NCI-H345 treated with DMSO at 0.1 percent for 48 hours (cell line): ENCODE results near the gene SRXN1.

Experiments used
- DNase-seq: peaks from one replicate; lab custom pipeline; 2025; ENCODE audit not compliant: unreplicated experiment; lab: John Stamatoyannopoulos, UW

SRXN1 gene

GRCh38 chr20:675453-676314 lies 22.7 kb upstream of the SRXN1 start, which contains the start of gene SCRT2:
TSS of gene SCRT2 (minus strand) at chr20:675802. CDS start at chr20:675601, 201 bp downstream.
- DNase-seq: no peak

- no peak for DNase-seq
Observed at GRCh38 chr20:675033-675452, 22.0 kb upstream of the SRXN1 start.

- DNase-seq: no peak
Observed at GRCh38 chr20:673603-674001, 20.6 kb upstream of the SRXN1 start.

GRCh38 chr20:672963-673602 lies 20.1 kb upstream of the SRXN1 start:
- no peak for DNase-seq

GRCh38 chr20:671252-672030 lies 18.4 kb upstream of the SRXN1 start:
- DNase-seq: no peak

GRCh38 chr20:669573-669972 lies 16.6 kb upstream of the SRXN1 start:
- no peak for DNase-seq

GRCh38 chr20:668638-669037 lies 15.6 kb upstream of the SRXN1 start:
- no peak for DNase-seq

GRCh38 chr20:668050-668449 lies 15.1 kb upstream of the SRXN1 start:
- no peak for DNase-seq

GRCh38 chr20:667351-668034 lies 14.5 kb upstream of the SRXN1 start:
- DNase-seq: no peak

GRCh38 chr20:666877-667276 lies 13.9 kb upstream of the SRXN1 start:
- DNase-seq: no peak

- DNase-seq: no peak
Observed at GRCh38 chr20:665276-665675, 12.3 kb upstream of the SRXN1 start.

- DNase-seq: no peak
Observed at GRCh38 chr20:664576-664975, 11.6 kb upstream of the SRXN1 start.

- no peak for DNase-seq
Observed at GRCh38 chr20:664151-664550, 11.2 kb upstream of the SRXN1 start.

- DNase-seq: no peak
Observed at GRCh38 chr20:663315-664090, 10.5 kb upstream of the SRXN1 start.

- no peak for DNase-seq
Observed at GRCh38 chr20:662277-663192, 9.5 kb upstream of the SRXN1 start.

- no peak for DNase-seq
Observed at GRCh38 chr20:661474-662270, 8.7 kb upstream of the SRXN1 start.

GRCh38 chr20:658731-659291 lies 5.8 kb upstream of the SRXN1 start:
- DNase-seq: no peak

GRCh38 chr20:658202-658601 lies 5.2 kb upstream of the SRXN1 start:
- no peak for DNase-seq
